Liver (tissue), 9 donors: ENCODE data around the gene CCDC110. TPM values are rescaled to one million over a fixed set of nuclear protein-coding genes. Genes with fewer than 3 reads are reported as not detected.

ENCODE experiments used
- DNase-seq: peaks from one replicate; pipeline ENCODE4 v3.0.0-alpha.2; 2017; ENCODE audit warnings: low spot score
- H3K27ac ChIP-seq, 2 donors: one replicate each; pipeline ENCODE4 v1.7.0; 2013; ENCODE audit warnings: inconsistent platforms in 2 of 2, low read length in 2 of 2, control low read depth in 1 of 2, low read depth in 1 of 2, mild to moderate bottlenecking in 1 of 2
- H3K27me3 ChIP-seq, 4 donors: one replicate each; pipeline versions ENCODE4 v1.6.1 to v1.7.0; 2013; ENCODE audit warnings: low read length in 3 of 4, inconsistent platforms in 1 of 4, mild to moderate bottlenecking in 1 of 4, moderate library complexity in 1 of 4; ENCODE audit not compliant: control insufficient read depth in 4 of 4, insufficient read depth in 4 of 4
- H3K36me3 ChIP-seq, 4 donors: one replicate each; pipeline versions ENCODE4 v1.6.1 to v1.7.0; 2013; ENCODE audit warnings: low read length in 3 of 4, mild to moderate bottlenecking in 3 of 4, low read depth in 1 of 4, moderate library complexity in 1 of 4; ENCODE audit not compliant: control insufficient read depth in 4 of 4, insufficient read depth in 3 of 4
- H3K4me1 ChIP-seq, 4 donors: one replicate each; pipeline versions ENCODE4 v1.6.1 to v1.7.0; 2013; ENCODE audit warnings: low read length in 3 of 4, mild to moderate bottlenecking in 3 of 4, moderate library complexity in 1 of 4; ENCODE audit not compliant: control insufficient read depth in 4 of 4, insufficient read depth in 4 of 4
- H3K4me3 ChIP-seq, 3 donors: one replicate each; pipeline versions ENCODE4 v1.6.1 to v1.7.0; 2013; ENCODE audit warnings: low read length in 3 of 3, control low read depth in 1 of 3, low read depth in 1 of 3, mild to moderate bottlenecking in 1 of 3
- H3K9ac ChIP-seq, 2 donors: one replicate each; pipeline ENCODE4 v1.7.0; 2013; ENCODE audit warnings: low read length in 2 of 2, mild to moderate bottlenecking in 2 of 2, moderate library complexity in 2 of 2, control low read depth in 1 of 2, low read depth in 1 of 2
- H3K9me3 ChIP-seq, 4 donors: one replicate each; pipeline versions ENCODE4 v1.6.1 to v1.7.0; 2013; ENCODE audit warnings: low read length in 3 of 4; ENCODE audit not compliant: control insufficient read depth in 4 of 4
- EGR1 ChIP-seq, 2 donors: IDR thresholded peaks; 2 replicates each; pipeline ENCODE4 v1.6.1; 2016 to 2018; ENCODE audit warnings: antibody characterized with exemption in 2 of 2, low read depth in 2 of 2
- FOXA1 ChIP-seq: IDR thresholded peaks from 2 replicates; pipeline ENCODE4 v1.6.1; 2016; ENCODE audit warnings: antibody characterized with exemption
- GABPA ChIP-seq, 2 donors: IDR thresholded peaks in 1 of 2; conservative IDR thresholded peaks in 1 of 2; 2 replicates each; pipeline ENCODE4 v1.6.1; 2016; ENCODE audit warnings: antibody characterized with exemption in 2 of 2, mild to moderate bottlenecking in 1 of 2, moderate library complexity in 1 of 2
- HNF4A ChIP-seq, 2 donors: conservative IDR thresholded peaks; 2 replicates each; pipeline ENCODE4 v1.6.1; 2016; ENCODE audit warnings: antibody characterized with exemption in 2 of 2, mild to moderate bottlenecking in 2 of 2
- HNF4G ChIP-seq: IDR thresholded peaks from 2 replicates; pipeline ENCODE4 v1.6.1; 2016; ENCODE audit warnings: antibody characterized with exemption
- JUND ChIP-seq, 2 donors: IDR thresholded peaks; 2 replicates each; pipeline ENCODE4 v1.6.1; 2016; ENCODE audit warnings: antibody characterized with exemption in 2 of 2
- RAD21 ChIP-seq, 2 donors: IDR thresholded peaks; 2 replicates each; pipeline ENCODE4 v1.6.1; 2016; ENCODE audit warnings: antibody characterized with exemption in 2 of 2, mild to moderate bottlenecking in 2 of 2
- RXRA ChIP-seq, 2 donors: IDR thresholded peaks; 2 replicates each; pipeline ENCODE4 v1.6.1; 2017 to 2018; ENCODE audit warnings: antibody characterized with exemption in 2 of 2, mild to moderate bottlenecking in 1 of 2
- SP1 ChIP-seq: IDR thresholded peaks from 2 replicates; pipeline ENCODE4 v1.6.1; 2018; ENCODE audit warnings: antibody characterized with exemption, mild to moderate bottlenecking
- TAF1 ChIP-seq: conservative IDR thresholded peaks from 2 replicates; pipeline ENCODE4 v1.6.1; 2016; ENCODE audit warnings: antibody characterized with exemption, mild to moderate bottlenecking
- WGBS: extraction: QIAGEN DNeasy Blood & Tissue Kit; methylation state at CpG from one replicate; pipeline ENCODE4 v1.1.7; 2013; 5-methylcytosine and 5-hydroxymethylcytosine counted together
- polyA plus RNA-seq, 2 donors: library from polyadenylated mRNA; stranded (reverse) in 1 of 2; unstranded in 1 of 2; fragments of 200-250 nt in 1 of 2; fragments of >200 nt in 1 of 2; fragmentation: Nextera tagmentation in 1 of 2; extraction: Ambion mirVana in 1 of 2; gene quantifications; one replicate each; pipeline versions ENCODE4 v1.2.1 to v1.2.3, GENCODE V29; 2013 to 2015
- total RNA-seq, 2 donors: library from RNA; depleted of rRNA; stranded (reverse); fragments of >200 nt; gene quantifications; one replicate each; pipeline ENCODE4 v1.2.3, GENCODE V29; 2014
- TF ChIP-seq, protein P1 (sequence below): IDR thresholded peaks from 2 replicates; pipeline ENCODE4 v1.6.1; 2016; ENCODE audit warnings: antibody characterized with exemption
- TF ChIP-seq, protein P2 (sequence below): fragments of 150-350 bp; IDR thresholded peaks from 2 replicates; pipeline ENCODE4 v1.5.1; 2017; ENCODE audit warnings: improper control_type of control experiment, low read depth, low read length; ENCODE audit not compliant: missing input control
- TF ChIP-seq, protein P3 (sequence below): IDR thresholded peaks from 2 replicates; pipeline ENCODE4 v1.6.1; 2016; ENCODE audit warnings: antibody characterized with exemption
- TF ChIP-seq, protein P4 (sequence below): IDR thresholded peaks from 2 replicates; pipeline ENCODE4 v1.6.1; 2016; ENCODE audit warnings: antibody characterized with exemption
- TF ChIP-seq, protein P5 (sequence below): IDR thresholded peaks from 2 replicates; pipeline ENCODE4 v1.6.1; 2016; ENCODE audit warnings: antibody characterized with exemption, mild to moderate bottlenecking
- donor health status: healthy.
- donor health status: healthy.
- donor health status: healthy.
- donor health status: healthy.
- donor health status: healthy.

The CCDC110 gene
- total and polyA plus RNA-seq, 4 donors = 0.45 to 1.5 (median 0.60) TPM; not detected in 1

DNA sequence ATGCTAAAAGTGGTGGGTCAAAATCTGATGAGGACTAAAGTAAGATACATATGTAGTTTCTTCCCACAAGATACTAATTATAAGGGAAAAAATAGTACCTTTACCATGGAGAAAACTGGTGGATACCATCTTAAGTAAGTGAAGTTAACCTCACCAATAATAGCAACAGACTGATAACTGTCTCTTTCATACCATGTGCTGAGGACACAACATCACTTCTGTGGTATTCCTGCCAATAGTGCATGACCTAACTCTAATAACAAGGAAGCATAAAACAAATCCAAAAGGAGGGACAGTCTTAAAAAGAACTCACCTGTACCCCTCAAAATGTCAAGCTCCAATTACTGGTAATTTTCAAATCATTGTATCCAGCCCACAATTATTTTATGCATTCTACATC is 54.6 kb downstream of the CCDC110 start:
- no peak for DNase-seq
- TF ChIP-seq JUND (IDR thresholded peaks at IDR 0.05) = no peak
- Histone ChIP-seq H3K27me3 (no peaks in the 10 kb centered on the region), H3K4me3 (no peak overlapping the region), H3K27ac (no peak overlapping the region), H3K9ac (no peak overlapping the region), H3K36me3 (peaks cover 3 to 29% (median 27%) of the 10 kb centered on the region in 4 donors), H3K4me1 (no peaks in the 10 kb centered on the region), H3K9me3 (no peaks in the 10 kb centered on the region)

DNA sequence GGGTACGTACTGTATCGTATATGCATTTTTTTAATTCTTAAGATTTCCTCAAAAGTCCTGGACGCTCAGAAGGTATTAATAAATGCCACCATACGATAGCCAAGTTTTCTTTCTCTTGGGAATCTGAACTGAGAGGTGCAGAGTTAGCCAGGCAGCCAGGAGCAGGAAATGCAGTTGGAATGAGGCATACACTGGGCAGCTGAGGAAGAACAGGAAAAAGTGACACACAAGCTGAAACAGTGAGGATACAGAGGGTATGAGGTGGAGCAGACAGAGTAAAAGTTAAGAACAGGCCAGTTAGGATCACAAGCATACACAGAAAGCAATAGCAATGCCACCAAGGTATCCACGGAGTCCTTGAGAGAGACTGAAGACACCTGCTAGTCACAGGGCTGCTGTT is 59.1 kb downstream of the CCDC110 start:
- Histone ChIP-seq H3K4me3 (no peak overlapping the region), H3K27me3 (no peaks in the 10 kb centered on the region), H3K4me1 (no peaks in the 10 kb centered on the region), H3K9me3 (peaks cover 0 to 2% (median 0%) of the 10 kb centered on the region in 4 donors), H3K27ac (no peak overlapping the region), H3K9ac (no peak overlapping the region), H3K36me3 (peaks cover 1 to 37% (median 32%) of the 10 kb centered on the region in 4 donors)
- no peak for TF ChIP-seq EGR1 (IDR thresholded peaks at IDR 0.05; ENCODE audit: low read depth in 2 of 2)
- 89% methylated on average over 5 of the region's 5 CpGs for WGBS
- DNase-seq = no peak

DNA sequence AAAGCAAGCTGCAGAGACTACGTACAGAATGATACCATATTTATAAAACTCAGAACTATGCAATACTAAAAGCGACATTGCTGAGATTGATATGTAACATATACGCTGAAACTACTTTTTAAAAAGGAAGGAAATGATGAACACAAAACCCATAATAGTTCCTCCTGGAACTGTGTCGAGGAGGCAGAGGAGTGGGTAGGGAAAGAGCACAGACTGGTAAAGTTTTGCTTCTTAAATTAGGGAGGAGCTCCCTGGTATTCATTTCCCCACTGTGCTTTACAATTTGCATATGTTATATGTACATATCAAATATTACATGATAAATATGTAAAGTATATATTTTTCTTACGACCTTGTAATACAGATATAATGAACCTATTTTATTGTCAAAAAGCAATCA is 59.7 kb downstream of the CCDC110 start:
- DNase-seq = no peak
- Histone ChIP-seq H3K9ac (no peak overlapping the region), H3K36me3 (peaks cover 1 to 32% (median 28%) of the 10 kb centered on the region in 4 donors), H3K27ac (no peak overlapping the region), H3K4me1 (no peaks in the 10 kb centered on the region), H3K9me3 (peaks cover 0 to 2% (median 0%) of the 10 kb centered on the region in 4 donors), H3K4me3 (no peak overlapping the region), H3K27me3 (no peaks in the 10 kb centered on the region)
- no peak for TF ChIP-seq GABPA (IDR thresholded peaks at IDR 0.05 in 1 of 2, conservative IDR thresholded peaks at IDR 0.05 in 1 of 2)
- no peak for TF ChIP-seq FOXA1
- no peak for TF ChIP-seq HNF4A (conservative IDR thresholded peaks at IDR 0.05)
- TF ChIP-seq, protein P1, sequence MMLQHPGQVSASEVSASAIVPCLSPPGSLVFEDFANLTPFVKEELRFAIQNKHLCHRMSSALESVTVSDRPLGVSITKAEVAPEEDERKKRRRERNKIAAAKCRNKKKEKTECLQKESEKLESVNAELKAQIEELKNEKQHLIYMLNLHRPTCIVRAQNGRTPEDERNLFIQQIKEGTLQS = no peak
- TF ChIP-seq, protein P2, sequence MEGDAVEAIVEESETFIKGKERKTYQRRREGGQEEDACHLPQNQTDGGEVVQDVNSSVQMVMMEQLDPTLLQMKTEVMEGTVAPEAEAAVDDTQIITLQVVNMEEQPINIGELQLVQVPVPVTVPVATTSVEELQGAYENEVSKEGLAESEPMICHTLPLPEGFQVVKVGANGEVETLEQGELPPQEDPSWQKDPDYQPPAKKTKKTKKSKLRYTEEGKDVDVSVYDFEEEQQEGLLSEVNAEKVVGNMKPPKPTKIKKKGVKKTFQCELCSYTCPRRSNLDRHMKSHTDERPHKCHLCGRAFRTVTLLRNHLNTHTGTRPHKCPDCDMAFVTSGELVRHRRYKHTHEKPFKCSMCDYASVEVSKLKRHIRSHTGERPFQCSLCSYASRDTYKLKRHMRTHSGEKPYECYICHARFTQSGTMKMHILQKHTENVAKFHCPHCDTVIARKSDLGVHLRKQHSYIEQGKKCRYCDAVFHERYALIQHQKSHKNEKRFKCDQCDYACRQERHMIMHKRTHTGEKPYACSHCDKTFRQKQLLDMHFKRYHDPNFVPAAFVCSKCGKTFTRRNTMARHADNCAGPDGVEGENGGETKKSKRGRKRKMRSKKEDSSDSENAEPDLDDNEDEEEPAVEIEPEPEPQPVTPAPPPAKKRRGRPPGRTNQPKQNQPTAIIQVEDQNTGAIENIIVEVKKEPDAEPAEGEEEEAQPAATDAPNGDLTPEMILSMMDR = no peak
- no peak for TF ChIP-seq SP1
- TF ChIP-seq, protein P3, sequence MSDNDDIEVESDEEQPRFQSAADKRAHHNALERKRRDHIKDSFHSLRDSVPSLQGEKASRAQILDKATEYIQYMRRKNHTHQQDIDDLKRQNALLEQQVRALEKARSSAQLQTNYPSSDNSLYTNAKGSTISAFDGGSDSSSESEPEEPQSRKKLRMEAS = no peak
- TF ChIP-seq HNF4G = no peak
- TF ChIP-seq TAF1 = no peak
- TF ChIP-seq EGR1 (IDR thresholded peaks at IDR 0.05; ENCODE audit: low read depth in 2 of 2) = no peak
- no peak for TF ChIP-seq RAD21 (IDR thresholded peaks at IDR 0.05)
- no peak for TF ChIP-seq RXRA (IDR thresholded peaks at IDR 0.05)
- TF ChIP-seq, protein P4, sequence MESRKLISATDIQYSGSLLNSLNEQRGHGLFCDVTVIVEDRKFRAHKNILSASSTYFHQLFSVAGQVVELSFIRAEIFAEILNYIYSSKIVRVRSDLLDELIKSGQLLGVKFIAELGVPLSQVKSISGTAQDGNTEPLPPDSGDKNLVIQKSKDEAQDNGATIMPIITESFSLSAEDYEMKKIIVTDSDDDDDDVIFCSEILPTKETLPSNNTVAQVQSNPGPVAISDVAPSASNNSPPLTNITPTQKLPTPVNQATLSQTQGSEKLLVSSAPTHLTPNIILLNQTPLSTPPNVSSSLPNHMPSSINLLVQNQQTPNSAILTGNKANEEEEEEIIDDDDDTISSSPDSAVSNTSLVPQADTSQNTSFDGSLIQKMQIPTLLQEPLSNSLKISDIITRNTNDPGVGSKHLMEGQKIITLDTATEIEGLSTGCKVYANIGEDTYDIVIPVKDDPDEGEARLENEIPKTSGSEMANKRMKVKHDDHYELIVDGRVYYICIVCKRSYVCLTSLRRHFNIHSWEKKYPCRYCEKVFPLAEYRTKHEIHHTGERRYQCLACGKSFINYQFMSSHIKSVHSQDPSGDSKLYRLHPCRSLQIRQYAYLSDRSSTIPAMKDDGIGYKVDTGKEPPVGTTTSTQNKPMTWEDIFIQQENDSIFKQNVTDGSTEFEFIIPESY = no peak
- TF ChIP-seq, protein P5, sequence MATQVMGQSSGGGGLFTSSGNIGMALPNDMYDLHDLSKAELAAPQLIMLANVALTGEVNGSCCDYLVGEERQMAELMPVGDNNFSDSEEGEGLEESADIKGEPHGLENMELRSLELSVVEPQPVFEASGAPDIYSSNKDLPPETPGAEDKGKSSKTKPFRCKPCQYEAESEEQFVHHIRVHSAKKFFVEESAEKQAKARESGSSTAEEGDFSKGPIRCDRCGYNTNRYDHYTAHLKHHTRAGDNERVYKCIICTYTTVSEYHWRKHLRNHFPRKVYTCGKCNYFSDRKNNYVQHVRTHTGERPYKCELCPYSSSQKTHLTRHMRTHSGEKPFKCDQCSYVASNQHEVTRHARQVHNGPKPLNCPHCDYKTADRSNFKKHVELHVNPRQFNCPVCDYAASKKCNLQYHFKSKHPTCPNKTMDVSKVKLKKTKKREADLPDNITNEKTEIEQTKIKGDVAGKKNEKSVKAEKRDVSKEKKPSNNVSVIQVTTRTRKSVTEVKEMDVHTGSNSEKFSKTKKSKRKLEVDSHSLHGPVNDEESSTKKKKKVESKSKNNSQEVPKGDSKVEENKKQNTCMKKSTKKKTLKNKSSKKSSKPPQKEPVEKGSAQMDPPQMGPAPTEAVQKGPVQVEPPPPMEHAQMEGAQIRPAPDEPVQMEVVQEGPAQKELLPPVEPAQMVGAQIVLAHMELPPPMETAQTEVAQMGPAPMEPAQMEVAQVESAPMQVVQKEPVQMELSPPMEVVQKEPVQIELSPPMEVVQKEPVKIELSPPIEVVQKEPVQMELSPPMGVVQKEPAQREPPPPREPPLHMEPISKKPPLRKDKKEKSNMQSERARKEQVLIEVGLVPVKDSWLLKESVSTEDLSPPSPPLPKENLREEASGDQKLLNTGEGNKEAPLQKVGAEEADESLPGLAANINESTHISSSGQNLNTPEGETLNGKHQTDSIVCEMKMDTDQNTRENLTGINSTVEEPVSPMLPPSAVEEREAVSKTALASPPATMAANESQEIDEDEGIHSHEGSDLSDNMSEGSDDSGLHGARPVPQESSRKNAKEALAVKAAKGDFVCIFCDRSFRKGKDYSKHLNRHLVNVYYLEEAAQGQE = no peak
- WGBS = 83% methylated on average over 5 of the region's 5 CpGs
